ENCODE measurements around the gene PHTF2. TPM values are rescaled to one million over a fixed set of nuclear protein-coding genes. Genes with fewer than 3 reads are reported as not detected.
"Not testable (repeated sequence)": the region's sequence is repeated elsewhere in the genome, so short reads cannot be mapped to it uniquely, and the experiment has no call there.

PHTF2 gene
- polyA plus RNA-seq, 1 donor (not counting 4 experiments of a cell fraction or from before 2014, with no cell fraction given): 24.1 TPM

- H3K4me2 ChIP-seq (ENCODE audit: control insufficient read depth, extremely low read depth, insufficient read depth, low read depth, low read length); H3K27me3 ChIP-seq (ENCODE audit: control insufficient read depth, extremely low read depth, insufficient read depth, low read length); H3K4me1 ChIP-seq (ENCODE audit: control insufficient read depth, extremely low read depth, insufficient read depth, low read length); H3K9me3 ChIP-seq (ENCODE audit: control insufficient read depth, low read depth, low read length); H3K9me1 ChIP-seq (ENCODE audit: control insufficient read depth, extremely low read depth, insufficient read depth, low read length); H2AFZ ChIP-seq (ENCODE audit: control insufficient read depth, low read length); H3K79me2 ChIP-seq (ENCODE audit: control insufficient read depth, insufficient read depth, low read length); dilution Hi-C loops (cut with MboI; ENCODE audit: extremely low pct_ligation_motif_present, low sequenced_read_pairs); H3K9ac ChIP-seq (ENCODE audit: control insufficient read depth, extremely low read depth, insufficient read depth, low read length); DNase-seq (ENCODE audit: low read depth, low spot score); FAIRE-seq; H3K36me3 ChIP-seq (ENCODE audit: control insufficient read depth in 2 of 2, extremely low read depth in 1 of 2, insufficient read depth in 2 of 2, low read length in 2 of 2); H3K4me3 ChIP-seq (ENCODE audit: control insufficient read depth in 2 of 3, extremely low read depth in 1 of 3, insufficient read depth in 2 of 3, low read depth in 1 of 3, low read length in 3 of 3); H3K27ac ChIP-seq (ENCODE audit: control insufficient read depth, insufficient read depth, low read length); H4K20me1 ChIP-seq (ENCODE audit: control insufficient read depth, extremely low read depth, insufficient read depth, low read length): not testable (repeated sequence)
Measured at GRCh38 chr7:77873416-77874327, 75.1 kb downstream of the PHTF2 start.

- Histone ChIP-seq H3K9me1 (ENCODE audit: control insufficient read depth, extremely low read depth, insufficient read depth, low read length) (no peaks in the 10 kb centered on the region), H3K27ac (ENCODE audit: control insufficient read depth, insufficient read depth, low read length) (no peak overlapping the region), H3K4me1 (ENCODE audit: control insufficient read depth, extremely low read depth, insufficient read depth, low read length) (no peaks in the 10 kb centered on the region), H4K20me1 (ENCODE audit: control insufficient read depth, extremely low read depth, insufficient read depth, low read length) (no peaks in the 10 kb centered on the region), H2AFZ (ENCODE audit: control insufficient read depth, low read length) (no peak overlapping the region), H3K4me3 (ENCODE audit: control insufficient read depth in 2 of 3, extremely low read depth in 1 of 3, insufficient read depth in 2 of 3, low read depth in 1 of 3, low read length in 3 of 3) (no peak overlapping the region), H3K79me2 (ENCODE audit: control insufficient read depth, insufficient read depth, low read length) (no peaks in the 10 kb centered on the region), H3K27me3 (ENCODE audit: control insufficient read depth, extremely low read depth, insufficient read depth, low read length) (no peaks in the 10 kb centered on the region), H3K4me2 (ENCODE audit: control insufficient read depth, extremely low read depth, insufficient read depth, low read depth, low read length) (no peak overlapping the region), H3K9ac (ENCODE audit: control insufficient read depth, extremely low read depth, insufficient read depth, low read length) (no peak overlapping the region), H3K9me3 (ENCODE audit: control insufficient read depth, low read depth, low read length) (no peaks in the 10 kb centered on the region), H3K36me3 (ENCODE audit: control insufficient read depth in 2 of 2, extremely low read depth in 1 of 2, insufficient read depth in 2 of 2, low read length in 2 of 2) (no peaks in the 10 kb centered on the region)
- TF ChIP-seq, protein P1, sequence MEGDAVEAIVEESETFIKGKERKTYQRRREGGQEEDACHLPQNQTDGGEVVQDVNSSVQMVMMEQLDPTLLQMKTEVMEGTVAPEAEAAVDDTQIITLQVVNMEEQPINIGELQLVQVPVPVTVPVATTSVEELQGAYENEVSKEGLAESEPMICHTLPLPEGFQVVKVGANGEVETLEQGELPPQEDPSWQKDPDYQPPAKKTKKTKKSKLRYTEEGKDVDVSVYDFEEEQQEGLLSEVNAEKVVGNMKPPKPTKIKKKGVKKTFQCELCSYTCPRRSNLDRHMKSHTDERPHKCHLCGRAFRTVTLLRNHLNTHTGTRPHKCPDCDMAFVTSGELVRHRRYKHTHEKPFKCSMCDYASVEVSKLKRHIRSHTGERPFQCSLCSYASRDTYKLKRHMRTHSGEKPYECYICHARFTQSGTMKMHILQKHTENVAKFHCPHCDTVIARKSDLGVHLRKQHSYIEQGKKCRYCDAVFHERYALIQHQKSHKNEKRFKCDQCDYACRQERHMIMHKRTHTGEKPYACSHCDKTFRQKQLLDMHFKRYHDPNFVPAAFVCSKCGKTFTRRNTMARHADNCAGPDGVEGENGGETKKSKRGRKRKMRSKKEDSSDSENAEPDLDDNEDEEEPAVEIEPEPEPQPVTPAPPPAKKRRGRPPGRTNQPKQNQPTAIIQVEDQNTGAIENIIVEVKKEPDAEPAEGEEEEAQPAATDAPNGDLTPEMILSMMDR (optimal IDR thresholded peaks at IDR 0.05 in 1 of 3, IDR thresholded peaks at IDR 0.05 in 1 of 3, conservative IDR thresholded peaks at IDR 0.05 in 1 of 3; ENCODE audit: extremely low read depth in 1 of 3, insufficient read depth in 2 of 3, low read length in 3 of 3): no peak
- no peak for TF ChIP-seq EZH2 (IDR thresholded peaks at IDR 0.05; ENCODE audit: low read length)
- dilution Hi-C loops (cut with MboI; ENCODE audit: extremely low pct_ligation_motif_present, low sequenced_read_pairs): no loop called here
- FAIRE-seq: no peak
- no peak for DNase-seq (ENCODE audit: low read depth, low spot score)
Measured at GRCh38 chr7:77877791-77878190, 79.2 kb downstream of the PHTF2 start.
